K562 (cell line): ENCODE measurements around the gene RNF213. TPM values are rescaled to one million over a fixed set of nuclear protein-coding genes. Genes with fewer than 3 reads are reported as not detected.

Experiments
- ATAC-seq: fragments of 200-7000 bp; cut with Tn5 transposase; 3 replicates; pipeline ENCODE4 v1.9.1; 2020; ENCODE audit warnings: moderate library complexity
- BruUV-seq: library from RNA; stranded (reverse); fragments of 400-500 nt; replicated peaks from 2 replicates; lab custom pipeline; 2021; lab: Mats Ljungman, UMichigan
- CTCF ChIA-PET: fragments of 300-600 bp; formaldehyde crosslinking; extraction: SDS; loops from one replicate; lab custom pipeline; 2021; ENCODE audit warnings: low intra/inter-chr PET ratio; lab: Yijun Ruan, JAX
- POLR2A ChIA-PET: fragments of 300-600, 350-650 bp; sonication (Branson Sonifier 250); formaldehyde crosslinking; extraction: SDS; loops from one replicate; lab custom pipeline; 2021; ENCODE audit warnings: antibody characterized with exemption, inconsistent platforms; lab: Yijun Ruan, JAX
- DNase-seq, 4 experiments: peaks; one replicate each; pipeline versions ENCODE4 v3.0.0 to v3.0.0-alpha.2; 2011 to 2018; ENCODE audit warnings: low spot score in 3 of 4, mixed read lengths in 3 of 4; ENCODE audit errors: extremely low read depth in 1 of 4
- FAIRE-seq: peaks from 2 replicates; lab custom pipeline; 2011; peaks lifted over from hg19 to GRCh38; lab: Jason Lieb, UNC
- H2AFZ ChIP-seq: 2 replicates; pipeline ENCODE4 v1.6.0; 2011; ENCODE audit warnings: low read depth, low read length, control low read depth, inconsistent platforms
- H3K27ac ChIP-seq: fragments of 200-600 bp; 3 replicates; pipeline ENCODE4 v1.8.0; 2011; ENCODE audit warnings: low read depth, mild to moderate bottlenecking, control low read depth, inconsistent platforms, low read length, moderate library complexity, mixed read lengths; ENCODE audit errors: extremely low read depth
- H3K27me3 ChIP-seq, 2 experiments: fragments of 300-600 bp in 1 of 2; 2 replicates in 1 of 2; 3 replicates in 1 of 2; pipeline versions ENCODE4 v1.6.0 to v1.8.0; 2011; ENCODE audit warnings: inconsistent platforms in 2 of 2, low read length in 2 of 2, mild to moderate bottlenecking in 1 of 2, mixed read lengths in 1 of 2, moderate library complexity in 1 of 2; ENCODE audit not compliant: control insufficient read depth in 2 of 2, insufficient read depth in 2 of 2
- H3K36me3 ChIP-seq: fragments of 300-600 bp; 3 replicates; pipeline ENCODE4 v1.8.0; 2011; ENCODE audit warnings: mild to moderate bottlenecking, low read length, inconsistent platforms; ENCODE audit not compliant: control insufficient read depth, insufficient read depth
- H3K4me1 ChIP-seq, 2 experiments: fragments of 200-600 bp in 1 of 2; replicated peaks in 1 of 2; 2 replicates in 1 of 2; 3 replicates in 1 of 2; pipeline versions ENCODE4 v1.5.1 to v1.8.0; 2011; ENCODE audit warnings: inconsistent platforms in 2 of 2, low read length in 2 of 2, mild to moderate bottlenecking in 1 of 2, mixed read lengths in 1 of 2, moderate library complexity in 1 of 2; ENCODE audit not compliant: control insufficient read depth in 2 of 2, insufficient read depth in 2 of 2
- H3K4me2 ChIP-seq: 2 replicates; pipeline ENCODE4 v1.6.1; 2011; ENCODE audit warnings: low read length, control low read depth, inconsistent platforms, mixed read lengths; ENCODE audit not compliant: insufficient read depth
- H3K4me3 ChIP-seq: fragments of 200-600 bp; sonication (generic), shearing (Covaris generic); 2 replicates; pipeline ENCODE4 v1.5.1; 2016; ENCODE audit warnings: control low read depth, inconsistent platforms
- H3K79me2 ChIP-seq: fragments of 200-600 bp; 3 replicates; pipeline ENCODE4 v1.8.0; 2011; ENCODE audit warnings: low read length, inconsistent platforms; ENCODE audit not compliant: control insufficient read depth, insufficient read depth
- H3K9ac ChIP-seq, 2 experiments: 2 replicates each; pipeline versions ENCODE4 v1.6.0 to v1.6.1; 2011; ENCODE audit warnings: low read depth in 2 of 2, low read length in 2 of 2, control low read depth in 1 of 2, inconsistent platforms in 1 of 2, mild to moderate bottlenecking in 1 of 2, mixed read lengths in 1 of 2; ENCODE audit not compliant: insufficient read depth in 1 of 2
- H3K9me1 ChIP-seq: one replicate; pipeline ENCODE4 v1.6.0; 2011; ENCODE audit warnings: inconsistent platforms, mild to moderate bottlenecking, low read length, moderate library complexity; ENCODE audit not compliant: control insufficient read depth, insufficient read depth
- H3K9me3 ChIP-seq: replicated peaks from 2 replicates; pipeline ENCODE4 v1.5.1; 2011; ENCODE audit warnings: low read depth, low read length, inconsistent platforms; ENCODE audit not compliant: control insufficient read depth, insufficient read depth
- H4K20me1 ChIP-seq: replicated peaks from 2 replicates; pipeline ENCODE4 v1.6.1; 2011; ENCODE audit warnings: low read length, inconsistent platforms, mixed read lengths; ENCODE audit not compliant: control insufficient read depth, insufficient read depth
- FOXP1 ChIP-seq: sonication (generic); formaldehyde crosslinking; IDR thresholded peaks from 2 replicates; pipeline ENCODE4 v1.8.0; 2022; ENCODE audit warnings: mild to moderate bottlenecking, missing genetic modification reagents
- HNRNPL ChIP-seq: fragments of 200-400 bp; formaldehyde crosslinking; IDR thresholded peaks from 2 replicates; pipeline ENCODE4 v1.6.1; 2017; ENCODE audit warnings: low read depth, mild to moderate bottlenecking, low read length
- TRIM25 ChIP-seq: fragments of 450-650 bp; IDR thresholded peaks from 2 replicates; pipeline ENCODE4 v1.7.0; 2016; ENCODE audit warnings: borderline replicate concordance
- ZNF318 ChIP-seq, 2 experiments: fragments of 450-650 bp; IDR thresholded peaks; 2 replicates each; pipeline ENCODE4 v1.6.1; 2016; ENCODE audit warnings: mild to moderate bottlenecking in 2 of 2, borderline replicate concordance in 1 of 2, low read depth in 1 of 2, moderate library complexity in 1 of 2
- ZNF655 ChIP-seq: fragments of 250-450 bp; sonication (Bioruptor Pico); IDR thresholded peaks from 2 replicates; pipeline ENCODE4 v1.5.0; 2021
- WGBS: fragments of 100-300 bp; shearing (Covaris generic); methylation state at CpG from one replicate; pipeline ENCODE4 v1.1.6; 2016; ENCODE audit warnings: low coverage, mixed read lengths; ENCODE audit not compliant: insufficient coverage; ENCODE audit errors: missing lambda C conversion rate; 5-methylcytosine and 5-hydroxymethylcytosine counted together
- in situ Hi-C: fragments of 300-500 bp; cut with MboI; formaldehyde crosslinking; loops from 4 replicates; pipeline ENCODE4 v1.15.0; 2018; ENCODE audit warnings: inconsistent platforms, mixed read lengths
- intact Hi-C: fragments of 100-400 bp; cut with micrococcal nuclease; formaldehyde crosslinking; loops from 2 replicates; pipeline ENCODE4 v1.14.2; 2022
- polyA plus RNA-seq, 8 experiments: library from polyadenylated mRNA; depleted of rRNA in 4 of 8; stranded (reverse) in 5 of 8; unstranded in 3 of 8; fragments of >200 nt; fragmentation: Nextera tagmentation in 2 of 8; fragmentation: Illumina TruSeq in 1 of 8; extraction: Ambion mirVana in 2 of 8; extraction: Trizol in 1 of 8; gene quantifications; 2 replicates each; pipeline versions ENCODE4 v1.2.1 to v1.2.3, GENCODE V29; 2011 to 2014; ENCODE audit warnings: inconsistent platforms in 1 of 8, missing spikeins in 1 of 8
- total RNA-seq, 7 experiments: library from RNA; depleted of rRNA in 6 of 7; stranded (reverse); fragments of >200 nt in 6 of 7; fragmentation: Illumina TruSeq in 2 of 7; extraction: Trizol in 2 of 7; gene quantifications; 2 replicates each; pipeline versions ENCODE4 v1.2.1 to v1.2.3, GENCODE V29; 2011 to 2021; ENCODE audit warnings: low replicate concordance in 1 of 7

RNF213 gene
- total and polyA plus RNA-seq, 9 of the 15 experiments (the other 6 are each of a cell fraction or from before 2014, with no cell fraction given) = 5.3 to 33.6 (median 17.9) TPM

GRCh38 chr17:80397034-80397387 lies 136.4 kb downstream of the RNF213 start:
- Histone ChIP-seq H3K9me3 (no peaks in the 10 kb centered on the region), H3K4me3 (no peak overlapping the region), H3K36me3 (peaks cover 22% of the 10 kb centered on the region; the same call in 1 of the 3 replicates), H3K4me1 (no peaks in the 10 kb centered on the region), H3K79me2 (no peaks in the 10 kb centered on the region), H3K27ac (no peak overlapping the region), H2AFZ (no peak overlapping the region), H3K9me1 (no peaks in the 10 kb centered on the region), H3K9ac (peak overlapping the region in 1 of 2 experiments; percentile 48; a peak in 1 of 4 replicates), H3K4me2 (no peak overlapping the region), H4K20me1 (no peaks in the 10 kb centered on the region), H3K27me3 (peaks cover 14 to 35% of the 10 kb centered on the region in 2 experiments; a peak in 4 of 5 replicates)
- 27% methylated on average over 6 of the region's 6 CpGs for WGBS
- ChIA-PET POLR2A (interaction anchor here (0.6 kb wide), 1 partner anchor 11 kb away, joined by 3 read pairs; no protein-coding TSS in a partner anchor), CTCF (no interaction called here)
- BruUV-seq = no TSS peak
- FAIRE-seq = no peak
- DNase-seq = no peak
- intact Hi-C loops = no loop called here
- no peak for ATAC-seq
- in situ Hi-C loops = no loop called here
- TF ChIP-seq TRIM25 (no peak), ZNF655 (CRISPR knock-in tag) (no peak), FOXP1 (CRISPR knock-in tag) (no peak), HNRNPL (no peak), ZNF318 (IDR thresholded peaks at IDR 0.05; ENCODE audit: borderline replicate concordance in 1 of 2, low read depth in 1 of 2) (no peak)
